Activated naive CD4-positive, alpha-beta T cell (primary cell): ENCODE results near the gene ARHGEF4.

ENCODE experiments used
- DNase-seq, 4 experiments: peaks; one replicate each; lab custom pipeline; 2025; lab: John Stamatoyannopoulos, UW

ARHGEF4 gene

DNA sequence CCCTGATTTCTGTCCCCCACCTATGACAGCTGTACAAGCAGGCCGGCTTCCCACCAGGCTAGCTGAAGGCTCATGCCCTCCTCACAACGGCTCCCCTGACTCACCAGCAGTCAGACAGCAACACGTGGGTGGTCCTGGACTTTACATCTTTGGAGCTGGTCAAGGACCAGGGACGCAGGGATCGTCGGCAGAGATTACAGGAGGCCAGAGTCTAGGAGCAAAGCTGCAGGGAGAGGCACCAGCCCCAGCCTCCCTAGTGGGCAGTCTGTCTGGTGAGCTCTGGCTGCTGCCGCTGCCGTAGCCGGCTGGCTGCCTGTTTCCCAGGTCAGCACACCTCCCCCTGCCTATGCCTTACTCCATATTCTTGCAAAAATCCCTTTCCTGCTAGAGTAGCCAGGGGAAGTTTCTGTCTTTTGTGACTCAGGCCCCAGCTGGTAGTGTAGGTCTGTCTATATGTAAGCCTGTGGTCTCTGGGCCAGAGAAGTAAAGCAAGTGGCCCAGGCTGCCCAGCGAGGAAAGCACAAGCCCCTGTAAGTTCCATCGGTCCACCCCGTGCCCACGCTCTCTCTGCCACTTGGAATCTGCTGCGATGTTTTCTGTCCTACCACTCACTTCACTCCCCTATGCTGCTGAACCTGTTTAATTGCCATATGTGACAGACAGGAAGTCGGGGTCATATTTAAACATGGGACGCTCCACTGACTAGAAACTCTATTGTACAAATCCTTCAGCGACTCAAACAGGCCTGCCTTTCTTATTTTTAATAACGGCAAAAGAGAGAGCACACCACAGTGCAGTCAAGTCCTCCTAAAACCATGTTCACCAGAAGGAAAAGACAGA lies 2.4 kb upstream of the ARHGEF4 start:
- no peak for DNase-seq

DNA sequence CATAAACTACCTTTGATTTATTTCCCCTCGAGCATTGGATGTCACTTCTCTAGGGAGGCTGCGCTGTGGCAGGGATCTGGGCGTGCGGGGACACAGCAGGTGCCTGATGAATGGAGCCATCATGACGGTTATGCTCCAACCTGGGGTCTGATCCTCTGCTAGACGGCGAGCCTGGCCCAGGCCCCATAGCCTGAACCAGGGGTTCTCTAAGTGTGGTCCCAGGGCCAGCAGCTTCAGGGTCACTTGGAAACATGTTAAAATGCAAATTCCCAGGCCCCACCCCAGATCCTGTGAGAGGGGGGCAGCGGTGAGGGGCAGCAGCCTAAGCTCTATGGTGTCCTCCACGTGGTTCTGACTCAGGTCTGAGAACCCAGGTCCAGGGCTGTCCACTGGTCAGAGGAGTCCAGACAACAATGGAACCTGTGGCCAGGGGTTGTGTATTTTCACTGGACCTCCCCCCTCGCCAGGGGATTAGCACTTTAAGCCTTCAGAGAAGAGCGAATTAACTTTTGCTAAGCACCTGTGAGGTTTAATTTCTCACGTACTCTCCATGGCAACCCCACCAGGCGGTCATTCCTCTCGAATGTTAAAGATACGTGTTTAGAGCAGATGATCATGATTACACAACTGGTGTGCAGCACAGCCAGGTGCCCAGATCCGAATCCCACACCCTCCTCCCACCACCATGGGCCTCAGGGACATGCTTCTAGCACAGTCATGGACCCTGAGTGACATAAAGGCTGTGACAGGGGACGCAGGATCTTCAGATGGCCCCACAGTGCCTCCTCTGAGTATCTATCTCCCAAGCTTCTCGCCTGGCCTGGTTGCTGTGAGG lies 1.6 kb upstream of the ARHGEF4 start:
- no peak for DNase-seq

- no peak for DNase-seq
Observed at GRCh38 chr2:130835766-130836015, 1.0 kb upstream of the ARHGEF4 start.

GRCh38 chr2:130837175-130837810 lies 579 bp downstream of the ARHGEF4 start:
- no peak for DNase-seq

DNA sequence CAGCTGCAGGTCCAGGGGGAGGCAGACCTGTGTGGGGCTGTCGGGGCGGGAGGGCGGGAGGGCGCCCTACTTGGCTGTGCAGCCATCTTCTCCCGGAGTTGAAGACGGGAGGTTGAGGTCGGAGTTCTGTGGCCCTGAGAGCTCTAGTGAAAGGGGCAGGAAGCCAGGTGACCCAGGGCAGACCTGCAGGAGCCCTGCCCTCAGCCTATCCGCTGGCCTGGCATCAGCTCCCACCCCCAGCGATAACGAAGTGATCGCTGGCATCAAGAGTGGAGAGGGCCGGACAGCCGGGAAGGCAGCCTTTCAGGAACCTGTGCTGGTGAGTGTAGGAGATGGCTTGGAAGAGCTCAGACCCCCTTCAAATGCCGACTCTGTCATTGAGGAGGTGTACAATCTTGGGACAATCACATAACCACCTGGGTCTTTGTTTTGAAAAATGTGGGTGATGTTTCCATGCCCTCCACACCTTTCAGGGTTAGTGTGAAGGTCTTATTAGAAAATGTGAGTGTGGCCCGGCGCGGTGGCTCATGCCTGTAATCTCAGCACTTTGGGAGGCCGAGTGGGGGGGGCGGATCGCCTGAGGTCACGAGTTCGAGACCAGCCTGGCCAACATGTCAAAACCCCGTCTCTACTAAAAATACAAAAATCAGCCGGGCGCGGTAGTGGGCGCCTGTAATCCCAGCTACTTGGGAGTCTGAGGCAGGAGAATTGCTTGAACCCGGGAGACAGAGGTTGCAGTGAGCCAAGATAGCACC lies 1.3 kb downstream of the ARHGEF4 start:
- no peak for DNase-seq

DNA sequence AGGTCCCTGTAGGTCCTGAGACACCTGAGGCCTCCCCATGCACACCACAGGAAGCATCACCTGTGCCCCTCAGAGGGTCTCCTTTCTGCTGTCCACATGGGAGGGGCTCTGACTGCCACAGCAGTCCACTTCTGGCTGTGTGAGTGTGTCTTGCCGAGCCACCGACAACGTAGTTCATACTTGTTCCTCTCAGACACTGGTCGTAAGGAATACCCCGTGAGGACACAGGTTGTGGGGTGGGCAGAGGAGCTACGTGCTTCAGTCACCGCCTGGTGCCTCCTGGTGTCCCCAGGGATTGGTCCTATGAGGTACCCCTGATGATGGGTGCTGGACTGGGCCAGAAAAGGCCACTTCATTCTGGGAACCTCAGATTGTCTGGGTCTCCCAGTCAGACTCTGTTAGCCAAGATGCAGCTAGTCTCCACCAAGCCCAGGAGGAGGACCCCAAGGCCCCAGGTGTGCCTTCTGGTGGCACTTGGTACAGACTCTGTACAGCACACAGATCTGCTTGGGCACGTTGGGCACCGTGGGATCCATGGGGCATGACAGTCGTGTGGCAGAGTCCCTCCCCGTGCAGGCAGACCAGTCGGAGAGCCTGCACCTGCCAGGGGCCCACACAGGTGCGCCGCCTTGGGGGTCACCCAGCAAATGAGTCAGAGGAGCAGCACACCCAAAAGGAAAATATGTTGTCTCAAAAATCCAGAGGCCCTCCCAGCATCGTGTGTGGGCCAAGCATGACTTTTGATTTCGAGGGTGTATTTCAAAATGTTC lies 2.5 kb downstream of the ARHGEF4 start:
- DNase-seq = no peak

GRCh38 chr2:130840506-130840905 lies 3.8 kb downstream of the ARHGEF4 start:
- DNase-seq = no peak

- no peak for DNase-seq
Observed at GRCh38 chr2:130841741-130842365, 5.1 kb downstream of the ARHGEF4 start.

DNA sequence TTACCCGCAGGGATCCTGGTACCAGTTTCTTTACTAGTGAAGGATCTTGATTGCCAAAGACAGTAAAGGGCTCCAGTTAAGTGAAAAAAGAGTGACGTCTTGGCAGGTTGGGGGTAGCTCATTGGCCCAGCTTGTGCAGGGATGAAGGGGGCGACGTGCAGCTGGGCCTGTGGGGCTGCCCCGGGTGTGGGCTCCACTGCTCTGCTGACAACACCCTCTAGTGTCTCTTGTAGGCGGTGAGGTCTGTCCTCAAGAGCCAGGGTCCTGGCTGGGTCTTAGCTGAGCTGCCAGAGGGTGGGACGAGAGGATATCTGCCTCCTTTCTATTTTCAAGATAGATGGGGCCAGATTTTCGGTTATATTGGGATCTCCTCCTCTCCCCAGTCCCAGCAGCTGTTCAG lies 6.1 kb downstream of the ARHGEF4 start:
- no peak for DNase-seq

GRCh38 chr2:130843321-130843985 lies 6.7 kb downstream of the ARHGEF4 start:
- no peak for DNase-seq

DNA sequence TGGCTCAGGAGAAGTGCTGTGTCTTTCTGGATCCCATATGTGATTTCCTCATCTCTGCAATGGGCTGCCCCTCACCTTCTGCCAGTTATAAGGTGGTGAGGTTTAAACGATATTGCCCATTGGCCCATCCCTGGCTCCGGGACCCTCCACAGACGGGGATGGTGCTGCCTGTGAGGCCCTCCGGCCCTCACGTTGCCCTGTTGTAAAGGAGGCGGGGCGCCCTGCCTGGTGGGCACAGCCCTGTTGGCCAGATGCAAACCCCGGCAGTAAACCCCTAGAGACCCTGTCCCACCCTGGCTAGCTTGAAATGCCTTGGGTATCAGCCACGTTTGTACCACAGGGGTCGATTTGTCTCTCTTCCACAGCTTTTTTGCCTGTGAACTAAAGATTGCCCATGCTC lies 7.4 kb downstream of the ARHGEF4 start:
- no peak for DNase-seq

DNA sequence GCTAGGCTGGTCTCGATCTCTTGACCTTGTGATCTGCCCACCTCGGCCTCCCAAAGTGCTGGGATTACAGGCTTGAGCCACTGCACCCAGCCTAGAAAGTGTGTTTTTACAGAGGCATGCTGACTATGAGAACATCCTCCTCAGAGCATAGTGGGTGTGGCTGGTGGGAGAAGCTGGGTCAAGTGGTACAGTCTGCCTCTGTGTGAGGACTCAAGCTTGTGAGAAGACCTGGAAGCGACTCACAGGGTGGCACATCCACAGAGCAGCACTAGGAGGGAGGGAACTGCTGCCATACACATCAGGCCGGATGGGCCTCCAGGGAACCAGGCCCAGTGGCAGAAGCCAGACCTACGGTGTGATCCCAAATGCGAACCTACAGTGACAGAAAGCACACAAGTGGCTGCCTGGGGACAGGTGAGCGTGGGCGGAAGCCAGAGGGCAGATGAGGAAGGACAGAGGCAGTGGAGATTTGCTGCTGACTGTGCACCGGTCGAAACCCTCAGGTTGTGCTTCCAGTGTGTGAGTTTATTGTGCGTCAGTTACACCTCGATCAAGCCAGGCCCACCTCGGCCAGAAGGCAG lies 8.9 kb downstream of the ARHGEF4 start:
- DNase-seq = no peak

- DNase-seq = no peak
Observed at GRCh38 chr2:130846233-130846632, 9.5 kb downstream of the ARHGEF4 start.

- no peak for DNase-seq
Observed at GRCh38 chr2:130846686-130847375, 10.1 kb downstream of the ARHGEF4 start.

GRCh38 chr2:130847776-130848525 lies 11.2 kb downstream of the ARHGEF4 start:
- DNase-seq = no peak

- no peak for DNase-seq
Observed at GRCh38 chr2:130848526-130849210, 12.0 kb downstream of the ARHGEF4 start.

DNA sequence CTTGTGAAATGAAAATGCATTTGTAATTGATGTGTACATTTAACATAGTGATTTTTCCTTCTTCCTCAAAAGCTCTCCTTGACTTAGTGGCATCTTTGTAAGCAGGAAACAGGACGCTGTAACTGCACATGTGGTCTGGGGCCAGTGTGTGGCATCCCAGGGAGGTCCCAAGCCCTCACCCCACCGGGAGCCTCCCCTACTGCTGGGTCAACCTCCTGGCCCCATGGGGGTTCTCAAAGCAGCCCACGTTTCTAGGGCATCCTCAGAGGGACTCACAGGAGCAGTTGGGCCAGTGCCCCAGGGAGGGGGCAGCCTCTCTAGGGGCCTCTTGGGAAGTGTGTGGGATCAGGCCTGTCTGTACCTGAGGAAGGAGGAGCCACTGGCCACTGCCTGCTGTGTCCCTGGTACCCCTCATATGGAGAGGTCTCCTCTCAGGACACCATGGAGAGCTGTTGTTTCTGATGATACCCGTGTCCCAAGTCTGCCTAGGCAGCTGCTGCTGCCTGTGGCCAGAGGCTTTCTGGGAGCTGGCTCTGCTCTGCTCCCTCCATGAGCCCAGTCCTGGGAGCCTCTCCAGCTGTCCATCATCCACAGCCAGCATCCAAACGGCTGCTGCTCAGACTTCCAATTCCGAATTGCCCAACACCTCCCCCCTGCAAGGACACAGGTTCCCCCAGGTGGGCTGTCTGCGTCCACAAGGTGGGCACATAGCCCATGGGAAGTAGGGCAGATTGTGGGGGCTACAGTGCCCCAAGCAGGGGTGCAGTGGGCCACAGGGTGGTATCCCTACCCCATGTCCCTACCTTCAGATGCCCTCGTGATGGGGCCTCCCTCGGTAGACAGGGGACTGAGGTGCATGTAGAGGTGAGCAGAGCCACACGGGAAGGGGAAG lies 13.4 kb downstream of the ARHGEF4 start:
- DNase-seq = no peak
